Measurements from ENCODE around the gene CCR3.

CCR3 gene

GRCh38 chr3:46221938-46222337, 20.3 kb upstream of the CCR3 start:
- no peak for DNase-seq

GRCh38 chr3:46222435-46223161, 19.7 kb upstream of the CCR3 start:
- peak; percentile 91 for DNase-seq

GRCh38 chr3:46228260-46229242, 13.7 kb upstream of the CCR3 start:
- DNase-seq, result peak; percentile 66

DNA sequence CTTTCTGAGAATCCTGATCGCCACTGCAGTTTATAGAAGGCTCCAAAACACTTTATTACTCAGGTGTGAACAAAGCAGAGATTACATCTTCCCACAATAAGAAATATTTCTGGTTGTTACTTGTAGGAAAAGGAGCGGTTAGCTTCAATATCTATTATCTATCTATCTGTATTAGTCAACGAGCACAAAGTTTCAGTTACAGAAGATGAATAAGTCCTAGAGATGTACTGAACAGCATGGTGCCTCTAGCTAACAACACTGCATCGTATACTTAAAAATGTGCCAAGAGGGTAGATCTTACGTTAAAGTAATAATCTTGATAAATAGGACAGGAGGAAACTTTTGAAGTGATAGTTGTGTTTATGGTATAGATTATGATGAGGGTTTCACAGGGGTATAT, 10.9 kb upstream of the CCR3 start:
- no peak for DNase-seq

GRCh38 chr3:46233194-46233593, 9.1 kb upstream of the CCR3 start:
- no peak for DNase-seq

DNA sequence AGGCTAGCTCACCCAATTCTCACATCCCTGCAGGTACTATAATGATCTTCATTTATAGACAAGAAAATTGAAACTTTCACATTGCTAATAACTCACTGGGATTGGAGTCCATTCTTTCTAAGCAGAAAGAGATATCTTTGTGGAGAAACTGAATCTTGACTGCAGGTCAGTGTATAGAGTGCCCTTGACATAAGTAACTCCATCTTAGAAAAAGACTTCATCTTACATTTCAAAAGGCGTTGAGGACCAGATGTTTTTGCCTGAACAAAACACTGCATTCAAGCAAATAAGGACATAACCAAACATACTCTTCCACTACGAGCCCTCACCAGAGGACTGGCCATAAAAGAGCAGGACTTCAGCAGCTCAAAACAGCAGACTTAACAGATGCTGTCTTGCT, 6.8 kb upstream of the CCR3 start:
- no peak for DNase-seq

DNA sequence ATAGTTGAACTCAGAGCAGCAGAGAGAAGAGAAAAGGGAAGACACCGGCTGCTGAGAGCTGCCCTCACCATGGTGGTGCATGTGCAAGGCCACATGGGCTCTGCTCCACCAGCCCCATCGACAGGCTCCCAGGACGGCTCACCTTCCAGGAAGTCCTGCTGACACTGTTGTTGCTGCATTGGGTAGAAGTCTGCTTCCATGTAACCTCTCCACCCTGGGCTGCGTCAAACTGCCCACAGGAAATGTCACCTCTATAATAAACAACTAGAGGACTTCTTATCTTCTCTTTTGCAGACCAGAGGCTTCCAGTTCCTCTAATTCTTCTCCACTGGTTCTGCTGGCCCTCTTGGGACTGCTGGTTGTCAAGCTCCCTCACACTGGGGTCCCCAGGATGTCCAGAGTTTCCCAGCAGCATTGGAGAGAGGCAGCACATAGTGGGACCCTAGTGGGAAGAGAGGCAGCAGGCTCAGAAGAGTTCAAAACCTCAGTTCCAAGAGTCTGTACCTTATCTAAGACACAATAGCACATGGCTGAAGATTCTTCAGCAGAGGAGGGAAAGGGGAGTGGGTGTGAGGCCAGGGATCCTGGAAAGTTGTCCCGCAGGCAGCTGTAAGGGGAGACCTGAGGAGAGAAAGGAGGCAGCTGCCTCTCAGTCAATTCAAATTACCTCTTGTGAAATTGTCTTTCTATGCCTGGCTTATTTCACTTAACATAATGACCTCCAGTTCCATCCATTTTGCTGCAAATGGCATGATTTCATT, 5.8 kb upstream of the CCR3 start:
- DNase-seq, result no peak

GRCh38 chr3:46238386-46238785, 3.9 kb upstream of the CCR3 start:
- no peak for DNase-seq

DNA sequence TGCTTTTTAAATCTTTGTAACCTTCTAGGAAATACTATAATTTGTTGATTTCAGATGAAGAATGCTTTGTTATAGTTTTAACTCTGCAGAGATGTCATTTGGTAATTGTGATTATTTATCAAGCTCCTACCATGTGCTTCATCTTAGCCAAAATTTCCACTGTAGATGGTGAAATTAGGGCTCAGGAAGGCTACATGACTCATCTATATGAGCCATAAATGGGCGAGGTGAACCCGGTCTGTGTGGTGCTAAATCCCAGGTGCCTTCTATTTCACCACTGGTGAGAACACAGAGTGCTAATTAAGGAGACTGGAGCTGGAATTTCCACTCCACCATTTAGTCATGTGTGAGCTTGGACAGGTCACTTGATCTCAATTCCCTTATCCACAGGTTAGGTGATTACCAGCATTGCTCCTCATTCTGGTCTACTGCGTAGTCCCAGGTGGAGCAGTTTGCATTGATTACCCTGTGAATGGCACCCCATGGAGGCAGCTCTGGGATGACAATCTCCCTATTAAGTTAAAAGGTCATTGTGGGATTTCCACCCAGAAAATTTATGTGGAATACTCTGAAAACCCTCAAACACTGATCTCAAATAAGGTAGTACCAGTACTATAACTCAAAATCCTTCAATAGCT, 2.8 kb upstream of the CCR3 start:
- peak; percentile 16 for DNase-seq

GRCh38 chr3:46239952-46240351, 2.3 kb upstream of the CCR3 start:
- DNase-seq, result no peak

DNA sequence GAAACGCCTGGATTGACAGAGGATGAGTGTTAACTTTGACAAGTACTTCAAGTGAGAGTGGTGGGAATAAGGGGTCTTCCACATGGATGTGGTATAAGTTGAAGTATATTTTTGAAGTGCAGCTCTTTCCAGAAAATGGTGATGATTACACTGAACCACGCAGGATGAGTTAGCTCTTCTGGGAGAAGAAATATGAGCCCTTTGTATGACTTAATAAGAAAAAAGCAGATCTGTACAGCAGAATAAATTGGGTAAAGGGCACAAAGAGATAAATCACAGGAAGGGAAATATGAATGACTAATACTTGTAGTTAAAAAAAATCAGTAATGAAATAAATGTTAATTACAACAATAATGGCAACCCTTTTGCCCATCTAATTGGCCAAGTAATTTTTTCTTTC, 1.3 kb downstream of the CCR3 start:
- no peak for DNase-seq

- peak; percentile 62 for DNase-seq
Measured at GRCh38 chr3:46245146-46245545, 2.9 kb downstream of the CCR3 start.

- peak; percentile 41 for DNase-seq
Measured at GRCh38 chr3:46252980-46253379, 10.7 kb downstream of the CCR3 start.

- DNase-seq, result no peak
Measured at GRCh38 chr3:46258525-46258924, 16.3 kb downstream of the CCR3 start.

DNA sequence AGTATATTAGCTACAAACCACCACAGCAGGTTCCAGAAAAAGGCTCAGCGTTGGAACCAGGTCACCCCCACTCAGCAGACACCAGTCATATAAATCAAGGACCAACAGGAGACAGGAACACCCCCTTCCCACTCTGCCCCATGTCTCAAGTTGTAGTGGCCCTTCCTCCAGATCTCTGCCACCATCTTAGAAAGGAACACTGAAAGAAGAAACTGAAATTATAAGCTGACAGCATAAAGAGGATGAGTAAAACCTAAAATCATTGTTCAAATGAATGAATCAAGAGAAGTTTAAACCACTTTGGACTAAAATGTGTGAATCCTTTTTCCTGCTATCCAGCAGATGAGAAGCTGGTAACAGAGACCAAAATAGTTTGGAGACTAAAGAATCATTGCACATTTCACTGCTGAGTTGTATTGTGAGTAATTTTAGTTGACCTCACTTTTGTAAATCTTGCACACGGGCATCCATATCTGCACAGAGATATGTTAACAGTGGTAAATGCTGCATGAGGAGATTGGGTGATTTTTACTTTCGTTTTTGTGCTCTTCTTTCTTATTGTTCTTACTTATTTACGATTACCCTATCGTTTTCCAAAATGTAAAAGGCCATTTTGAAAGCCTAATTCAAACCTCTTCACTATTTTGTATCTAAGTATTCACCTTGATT, 19.8 kb downstream of the CCR3 start:
- peak; percentile 8 for DNase-seq

DNA sequence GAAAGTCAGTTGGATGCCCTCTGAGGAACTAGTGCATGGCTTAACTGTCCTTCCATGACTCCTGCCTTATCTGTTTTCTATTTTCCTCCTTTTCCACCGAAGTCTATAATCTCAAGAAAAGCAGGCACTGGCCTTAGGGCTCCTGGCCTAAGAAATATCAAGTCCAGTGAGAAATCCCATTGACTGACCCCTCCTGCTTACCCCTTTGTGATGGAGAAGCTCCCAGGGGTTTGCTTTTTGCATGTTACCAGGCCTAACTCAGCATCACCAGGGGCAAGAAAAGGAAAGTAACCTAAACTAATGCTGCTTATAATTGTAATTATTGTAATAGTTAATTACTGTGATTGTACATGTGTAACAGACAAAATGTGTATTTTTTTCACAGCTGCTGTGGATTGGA, 21.7 kb downstream of the CCR3 start:
- no peak for DNase-seq

DNA sequence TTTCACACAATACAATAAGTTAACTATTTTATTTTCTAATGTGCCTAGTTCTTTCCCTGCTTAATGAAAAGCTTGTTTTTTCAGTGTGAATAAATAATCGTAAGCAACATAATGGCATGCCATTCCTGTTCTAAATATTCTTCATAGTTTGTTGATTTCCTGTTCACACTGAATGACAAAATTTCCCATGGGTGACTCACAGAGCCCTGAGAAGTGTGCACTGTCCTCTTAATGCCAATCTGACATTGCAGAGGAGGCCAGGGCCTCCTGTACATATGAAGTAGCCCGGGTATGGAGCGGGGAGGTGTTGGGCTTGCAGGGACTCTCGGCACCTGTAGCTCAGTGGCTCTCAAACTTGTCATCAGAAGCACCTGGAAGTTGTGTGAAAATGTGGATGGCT, 24.3 kb downstream of the CCR3 start:
- peak; percentile 27 for DNase-seq

DNA sequence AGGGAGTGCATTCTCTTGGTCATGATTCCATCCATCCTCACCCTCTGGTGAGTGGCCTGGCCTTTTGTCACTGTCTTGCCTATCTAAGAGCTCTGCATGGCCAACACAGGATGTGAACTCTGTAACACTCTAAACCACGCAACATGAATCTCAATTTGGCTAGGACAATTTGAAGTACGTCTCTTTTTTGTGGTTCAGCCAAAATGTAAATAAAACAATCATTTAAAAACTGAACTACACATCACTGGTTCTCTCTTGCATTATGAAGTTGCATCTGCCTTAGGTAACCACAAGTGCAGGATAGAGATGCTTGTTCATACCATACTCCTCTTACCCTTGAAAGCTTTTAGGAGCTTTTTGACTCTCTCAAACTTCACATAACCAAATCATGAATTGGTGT, 27.3 kb downstream of the CCR3 start:
- DNase-seq, result no peak

- DNase-seq, result no peak
Measured at GRCh38 chr3:46270474-46270873, 28.2 kb downstream of the CCR3 start.

- no peak for DNase-seq
Measured at GRCh38 chr3:46271209-46271745, 29.0 kb downstream of the CCR3 start.

DNA sequence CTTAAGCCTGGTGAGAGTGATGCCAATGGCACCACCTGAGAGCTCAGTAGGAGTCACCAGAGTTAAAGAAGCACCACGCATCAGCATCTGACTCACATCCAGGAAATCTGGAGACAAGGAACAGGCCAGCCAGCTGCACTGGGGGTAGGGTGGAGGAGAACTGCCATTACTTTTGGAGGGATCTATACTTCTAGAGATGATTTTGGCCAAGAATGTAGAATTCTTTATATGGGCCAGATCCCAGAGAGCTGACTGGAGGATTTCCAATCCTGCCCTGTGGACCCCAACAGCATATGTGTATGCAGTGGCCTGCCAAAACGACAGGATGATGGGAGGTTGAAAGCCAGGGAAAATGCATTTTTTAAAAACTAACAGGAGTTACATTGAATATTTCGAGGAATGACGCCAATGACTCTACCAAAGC, 29.8 kb downstream of the CCR3 start:
- no peak for DNase-seq
